NB4 (cell line): Measurements from ENCODE around the gene ESRRG.

ENCODE experiments used
- DNase-seq: peaks from one replicate; pipeline ENCODE4 v3.0.0; 2010; ENCODE audit warnings: low read depth
- H3K4me3 ChIP-seq: one replicate; pipeline ENCODE4 v1.5.1; 2011; ENCODE audit warnings: mild to moderate bottlenecking, low read depth, low read length, moderate library complexity
- CTCF ChIP-seq: IDR thresholded peaks from one replicate; pipeline ENCODE4 v1.5.1; 2012; ENCODE audit warnings: low read depth, low read length
- MAX ChIP-seq: IDR thresholded peaks from 2 replicates; pipeline ENCODE4 v1.6.1; 2011; ENCODE audit warnings: low read depth, low read length
- MYC ChIP-seq: IDR thresholded peaks from 2 replicates; pipeline ENCODE4 v1.6.1; 2011; ENCODE audit warnings: low read depth, low read length
- POLR2A ChIP-seq: IDR thresholded peaks from 2 replicates; pipeline ENCODE4 v1.6.1; 2011; ENCODE audit warnings: mild to moderate bottlenecking; ENCODE audit not compliant: insufficient read length; ENCODE audit errors: extremely low read depth

ESRRG gene

GRCh38 chr1:216723274-216723780 is at the start of gene ESRRG:
Gene ESRRG (minus strand): TSS chr1:216723429. CDS start chr1:216723299, 130 bp downstream.
- no peak within 1 kb of the TSS for H3K4me3 ChIP-seq
- no peak for DNase-seq
- TF ChIP-seq MYC, result no peak
- no peak for TF ChIP-seq CTCF
- TF ChIP-seq POLR2A, result no peak
- TF ChIP-seq MAX, result no peak

DNA sequence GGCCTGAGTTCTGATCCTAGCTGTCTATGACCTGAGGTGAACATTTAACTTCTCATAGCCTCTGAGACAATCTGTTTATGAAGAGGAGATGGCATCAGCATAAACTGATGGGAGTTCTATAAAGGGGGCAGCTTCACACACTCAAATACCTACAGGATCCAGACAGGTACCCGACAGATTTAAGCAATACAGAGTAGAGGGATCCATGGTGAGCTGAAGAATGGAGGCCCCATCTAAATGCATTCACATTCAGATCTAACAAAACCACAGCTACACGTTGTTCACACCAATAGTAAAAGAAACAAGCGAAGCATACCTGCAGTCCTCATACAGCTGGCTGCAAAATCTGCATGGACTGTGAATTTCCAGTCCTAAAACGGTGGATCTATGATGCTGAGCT is 48.7 kb upstream of the ESRRG start:
- no peak for DNase-seq

GRCh38 chr1:216766633-216767327 is 43.6 kb upstream of the ESRRG start:
- no peak overlapping the region for H3K4me3 ChIP-seq

More for the DNA sequence above, 48.7 kb upstream of the ESRRG start:
- no peak overlapping the region for H3K4me3 ChIP-seq
- TF ChIP-seq MYC (no peak), CTCF (no peak), POLR2A (no peak), MAX (no peak)

DNA sequence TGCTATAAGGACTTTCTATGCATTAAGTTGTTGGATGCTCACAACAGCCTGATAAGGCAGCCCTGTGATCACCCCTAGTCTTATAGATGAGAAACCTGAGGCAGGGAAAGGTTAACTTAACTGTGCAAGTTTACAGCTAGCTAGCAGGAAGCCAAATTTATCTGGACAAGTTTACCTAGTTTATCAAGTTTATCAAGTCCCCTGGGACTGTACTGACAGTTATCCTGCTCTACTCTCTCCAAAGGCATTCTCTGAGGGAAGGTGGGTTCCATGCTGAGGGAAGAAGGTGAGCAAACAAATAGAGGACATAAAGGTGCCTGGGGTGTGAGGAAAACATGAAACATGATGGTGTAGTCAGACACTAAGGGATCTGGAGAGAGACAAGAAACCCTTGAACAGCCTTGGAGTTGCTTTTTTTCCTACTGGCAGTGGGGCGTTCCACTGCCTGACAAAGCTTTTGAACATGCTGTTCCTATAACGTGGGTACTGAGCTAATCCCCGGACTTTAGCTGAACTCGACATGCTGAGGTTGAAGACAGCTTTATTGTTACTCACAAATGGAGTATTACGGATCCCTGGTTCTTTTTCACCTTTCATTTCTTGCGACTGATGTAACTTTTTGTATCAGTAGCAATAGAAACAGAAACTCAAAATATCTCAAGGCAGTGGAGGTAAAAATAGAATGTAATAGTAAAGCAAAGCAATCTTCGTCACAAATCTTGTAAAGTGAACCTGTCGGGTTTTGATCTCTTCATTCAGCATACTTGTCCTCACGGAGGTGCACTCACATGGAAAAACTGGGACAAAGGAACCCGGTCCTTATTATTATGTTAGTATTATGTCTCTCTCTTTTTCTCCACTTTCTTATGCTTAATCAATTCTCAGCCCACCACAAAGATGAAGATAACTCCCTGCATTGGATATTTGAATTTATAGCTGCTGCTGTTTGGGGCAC is 42.4 kb upstream of the ESRRG start:
- H3K4me3 ChIP-seq, result no peak overlapping the region
- TF ChIP-seq CTCF (no peak), MAX (no peak), POLR2A (no peak), MYC (no peak)
- no peak for DNase-seq

More at GRCh38 chr1:216766633-216767327, 43.6 kb upstream of the ESRRG start:
- TF ChIP-seq POLR2A (no peak), CTCF (no peak), MAX (no peak), MYC (no peak)
- DNase-seq, result no peak

- no peak overlapping the region for H3K4me3 ChIP-seq
- no peak for DNase-seq
- TF ChIP-seq MAX (no peak), CTCF (no peak), POLR2A (no peak), MYC (no peak)
Observed at GRCh38 chr1:216758161-216758560, 34.9 kb upstream of the ESRRG start.
